HepG2 (cell line): ENCODE measurements around the gene MCEE. TPM values are rescaled to one million over a fixed set of nuclear protein-coding genes. Genes with fewer than 3 reads are reported as not detected.

Experiments used
- AGO1 ChIP-seq: fragments of 200-400 bp; formaldehyde crosslinking; IDR thresholded peaks from 2 replicates; pipeline ENCODE4 v1.6.1; 2017; ENCODE audit warnings: mild to moderate bottlenecking, low read depth, low read length, moderate library complexity; ENCODE audit not compliant: poor library complexity, severe bottlenecking
- CAMTA2 ChIP-seq: sonication (generic); formaldehyde crosslinking; IDR thresholded peaks from 2 replicates; pipeline ENCODE4 v1.4.0; 2020; ENCODE audit warnings: mild to moderate bottlenecking, missing genetic modification reagents, borderline replicate concordance
- CBX2 ChIP-seq, 2 experiments: fragments of 200-600 bp in 1 of 2; sonication (generic); formaldehyde crosslinking in 1 of 2; IDR thresholded peaks; 2 replicates each; pipeline versions ENCODE4 v1.7.0 to v1.8.1; 2018 to 2022; ENCODE audit warnings: low read depth in 2 of 2, low read length in 1 of 2, mild to moderate bottlenecking in 1 of 2, missing genetic modification reagents in 1 of 2
- ERF ChIP-seq: IDR thresholded peaks from 2 replicates; pipeline ENCODE4 v1.6.1; 2018; ENCODE audit warnings: missing biosample characterization, missing genetic modification reagents
- HMGA1 ChIP-seq: sonication (generic); formaldehyde crosslinking; conservative IDR thresholded peaks from 2 replicates; pipeline ENCODE4 v1.4.0; 2020; ENCODE audit warnings: missing genetic modification reagents
- HOXA3 ChIP-seq: sonication (generic); formaldehyde crosslinking; IDR thresholded peaks from 2 replicates; pipeline ENCODE4 v1.5.0; 2020; ENCODE audit warnings: missing genetic modification reagents
- NFATC3 ChIP-seq: sonication (generic); formaldehyde crosslinking; IDR thresholded peaks from 2 replicates; pipeline ENCODE4 v1.5.1; 2020; ENCODE audit warnings: mild to moderate bottlenecking, missing genetic modification reagents
- NFE2L2 ChIP-seq: fragments of 150-350 bp; IDR thresholded peaks from 2 replicates; pipeline ENCODE4 v1.6.1; 2014; ENCODE audit warnings: low read length
- ONECUT2 ChIP-seq: sonication (generic); formaldehyde crosslinking; IDR thresholded peaks from 2 replicates; pipeline ENCODE4 v1.4.0; 2020; ENCODE audit warnings: missing genetic modification reagents
- PPARG ChIP-seq: conservative IDR thresholded peaks from 2 replicates; pipeline ENCODE4 v1.6.1; 2016; ENCODE audit warnings: missing biosample characterization, missing genetic modification reagents
- SIN3B ChIP-seq: fragments of 150-350 bp; IDR thresholded peaks from 2 replicates; pipeline ENCODE4 v1.6.1; 2014; ENCODE audit warnings: low read length
- SIX1 ChIP-seq: sonication (generic); formaldehyde crosslinking; IDR thresholded peaks from 2 replicates; pipeline ENCODE4 v1.4.0; 2020; ENCODE audit warnings: missing genetic modification reagents, borderline replicate concordance
- SOX6 ChIP-seq, 2 experiments: fragments of 450-650 bp in 1 of 2; sonication (generic) in 1 of 2; formaldehyde crosslinking in 1 of 2; IDR thresholded peaks; 2 replicates each; pipeline versions ENCODE4 v1.4.0 to v1.6.1; 2017 to 2020; ENCODE audit warnings: antibody characterized with exemption in 1 of 2, mild to moderate bottlenecking in 1 of 2, missing genetic modification reagents in 1 of 2
- TERF1 ChIP-seq: sonication (generic); formaldehyde crosslinking; IDR thresholded peaks from 2 replicates; pipeline ENCODE4 v1.8.0; 2022; ENCODE audit warnings: mild to moderate bottlenecking, missing genetic modification reagents, moderate library complexity
- ZBTB3 ChIP-seq: sonication (generic); formaldehyde crosslinking; IDR thresholded peaks from 2 replicates; pipeline ENCODE4 v1.4.0; 2020; ENCODE audit warnings: low read depth, mild to moderate bottlenecking, moderate library complexity, missing genetic modification reagents, borderline replicate concordance
- ZFP37 ChIP-seq: sonication (generic); formaldehyde crosslinking; IDR thresholded peaks from 2 replicates; pipeline ENCODE4 v1.4.0; 2020; ENCODE audit warnings: missing genetic modification reagents, borderline replicate concordance
- ZNF136 ChIP-seq: sonication (generic); formaldehyde crosslinking; IDR thresholded peaks from 2 replicates; pipeline ENCODE4 v1.8.1; 2022; ENCODE audit warnings: low read depth, mild to moderate bottlenecking, moderate library complexity, missing genetic modification reagents
- ZNF362 ChIP-seq: sonication (generic); formaldehyde crosslinking; IDR thresholded peaks from 2 replicates; pipeline ENCODE4 v1.4.0; 2020; ENCODE audit warnings: missing genetic modification reagents, mild to moderate bottlenecking, borderline replicate concordance
- ZNF547 ChIP-seq: sonication (generic); formaldehyde crosslinking; IDR thresholded peaks from 2 replicates; pipeline ENCODE4 v1.5.1; 2020; ENCODE audit warnings: mild to moderate bottlenecking, missing genetic modification reagents
- ZNF615 ChIP-seq: sonication (generic); formaldehyde crosslinking; IDR thresholded peaks from 2 replicates; pipeline ENCODE4 v1.5.0; 2020; ENCODE audit warnings: mild to moderate bottlenecking, missing genetic modification reagents, borderline replicate concordance
- ZNF629 ChIP-seq: sonication (generic); formaldehyde crosslinking; conservative IDR thresholded peaks from 2 replicates; pipeline ENCODE4 v1.5.0; 2020; ENCODE audit warnings: missing genetic modification reagents
- ZNF660 ChIP-seq: sonication (generic); formaldehyde crosslinking; IDR thresholded peaks from 2 replicates; pipeline ENCODE4 v1.5.1; 2020; ENCODE audit warnings: mild to moderate bottlenecking, low read depth, missing genetic modification reagents, borderline replicate concordance
- ZNF672 ChIP-seq: sonication (generic); formaldehyde crosslinking; IDR thresholded peaks from 2 replicates; pipeline ENCODE4 v1.8.1; 2022; ENCODE audit warnings: missing genetic modification reagents
- ZNF749 ChIP-seq: sonication (generic); formaldehyde crosslinking; IDR thresholded peaks from 2 replicates; pipeline ENCODE4 v1.8.0; 2022; ENCODE audit warnings: mild to moderate bottlenecking, missing genetic modification reagents, moderate library complexity, borderline replicate concordance
- ZNF883 ChIP-seq: sonication (generic); formaldehyde crosslinking; IDR thresholded peaks from 2 replicates; pipeline ENCODE4 v1.5.1; 2020; ENCODE audit warnings: mild to moderate bottlenecking, missing genetic modification reagents; ENCODE audit errors: not compliant biosample characterization
- ZSCAN22 ChIP-seq: sonication (generic); formaldehyde crosslinking; IDR thresholded peaks from 2 replicates; pipeline ENCODE4 v1.4.0; 2020; ENCODE audit warnings: mild to moderate bottlenecking, missing genetic modification reagents
- polyA plus RNA-seq, 8 experiments: library from polyadenylated mRNA; depleted of rRNA in 3 of 8; stranded (reverse) in 7 of 8; unstranded in 1 of 8; fragments of >200 nt; fragmentation: Illumina TruSeq in 4 of 8; extraction: Trizol in 4 of 8; gene quantifications; 2 replicates each; pipeline versions ENCODE4 v1.2.1 to v1.2.3, GENCODE V29; 2011 to 2016; ENCODE audit warnings: low read depth in 4 of 8, missing spikeins in 1 of 8, mixed read lengths in 1 of 8; ENCODE audit not compliant: insufficient read depth in 1 of 8
- total RNA-seq, 5 experiments: library from RNA; depleted of rRNA; stranded (reverse); fragments of >200 nt; fragmentation: Illumina TruSeq; extraction: Trizol; gene quantifications; 2 replicates each; pipeline ENCODE4 v1.2.3, GENCODE V29; 2016; ENCODE audit warnings: low read depth in 1 of 5

Gene MCEE
- total and polyA plus RNA-seq, 2 of the 13 experiments (the other 11 are each of a cell fraction or from before 2014, with no cell fraction given), result 32.0 to 66.9 TPM

GRCh38 chr2:71068218-71069035 is 61.6 kb downstream of the MCEE start, which contains the start of gene NAGK (continued):
- no peak for TF ChIP-seq SIN3B
- TF ChIP-seq ZFP37 (CRISPR knock-in tag), result peak; percentile 97
- TF ChIP-seq CAMTA2, result peak; percentile 85; the same call in 1 of the 2 replicates
- TF ChIP-seq ZNF749 (CRISPR knock-in tag), result peak; percentile 90
- TF ChIP-seq SOX6 (IDR thresholded peaks at IDR 0.05), result no peak
- peak; percentile 83 for TF ChIP-seq SOX6 (CRISPR knock-in tag; IDR thresholded peaks at IDR 0.05)
- peak; percentile 28; the same call in 1 of the 2 replicates for TF ChIP-seq ONECUT2 (CRISPR knock-in tag)
- TF ChIP-seq AGO1, result peak; percentile 79
- TF ChIP-seq ZNF672 (CRISPR knock-in tag), result peak; percentile 84
- no peak for TF ChIP-seq HMGA1 (CRISPR knock-in tag)
- TF ChIP-seq PPARG (CRISPR knock-in tag), result peak; percentile 69
- TF ChIP-seq HOXA3 (CRISPR knock-in tag), result peak; percentile 88
- TF ChIP-seq ZNF615 (CRISPR knock-in tag), result peak; percentile 48; the same call in 1 of the 2 replicates
- TF ChIP-seq NFATC3 (CRISPR knock-in tag), result peak; percentile 97; the same call in 1 of the 2 replicates
- peak; percentile 30; the same call in 1 of the 2 replicates for TF ChIP-seq ZSCAN22
- TF ChIP-seq CBX2 (IDR thresholded peaks at IDR 0.05; ENCODE audit: low read depth, low read length), result no peak
- TF ChIP-seq CBX2 (CRISPR knock-in tag; IDR thresholded peaks at IDR 0.05; ENCODE audit: low read depth), result peak; percentile 50; the same call in 1 of the 2 replicates
- TF ChIP-seq ZNF660, result no peak
- peak; percentile 19; the same call in 1 of the 2 replicates for TF ChIP-seq ZNF362 (CRISPR knock-in tag)
- peak; percentile 80; the same call in 1 of the 2 replicates for TF ChIP-seq ZBTB3 (CRISPR knock-in tag)
- TF ChIP-seq TERF1 (CRISPR knock-in tag), result no peak
- TF ChIP-seq SIX1 (CRISPR knock-in tag), result peak; percentile 53; the same call in 1 of the 2 replicates
- TF ChIP-seq ZNF547, result peak; percentile 99
- TF ChIP-seq ZNF629 (CRISPR knock-in tag), result peak; percentile 52
- peak; percentile 99; the same call in 1 of the 2 replicates for TF ChIP-seq ZNF136 (CRISPR knock-in tag)
- peak; percentile 98 for TF ChIP-seq ZNF883 (CRISPR knock-in tag)
- no peak for TF ChIP-seq NFE2L2
- peak; percentile 97 for TF ChIP-seq ERF (CRISPR knock-in tag)
